Lower leg skin (tissue), 3 donors: ENCODE measurements around the gene ZNF766.

Experiments used
- POLR2A ChIP-seq, 2 donors: fragments of 450-650 bp; IDR thresholded peaks; one replicate each; pipeline ENCODE4 v1.6.1; 2016 to 2017; ENCODE audit warnings: antibody characterized with exemption in 2 of 2, mild to moderate bottlenecking in 1 of 2, moderate library complexity in 1 of 2
- TF ChIP-seq, protein P1 (sequence below), 3 donors: fragments of 450-650 bp; IDR thresholded peaks; one replicate each; pipeline ENCODE4 v1.5.1; 2016; ENCODE audit warnings: antibody characterized with exemption in 3 of 3, mild to moderate bottlenecking in 3 of 3, moderate library complexity in 2 of 3

DNA sequence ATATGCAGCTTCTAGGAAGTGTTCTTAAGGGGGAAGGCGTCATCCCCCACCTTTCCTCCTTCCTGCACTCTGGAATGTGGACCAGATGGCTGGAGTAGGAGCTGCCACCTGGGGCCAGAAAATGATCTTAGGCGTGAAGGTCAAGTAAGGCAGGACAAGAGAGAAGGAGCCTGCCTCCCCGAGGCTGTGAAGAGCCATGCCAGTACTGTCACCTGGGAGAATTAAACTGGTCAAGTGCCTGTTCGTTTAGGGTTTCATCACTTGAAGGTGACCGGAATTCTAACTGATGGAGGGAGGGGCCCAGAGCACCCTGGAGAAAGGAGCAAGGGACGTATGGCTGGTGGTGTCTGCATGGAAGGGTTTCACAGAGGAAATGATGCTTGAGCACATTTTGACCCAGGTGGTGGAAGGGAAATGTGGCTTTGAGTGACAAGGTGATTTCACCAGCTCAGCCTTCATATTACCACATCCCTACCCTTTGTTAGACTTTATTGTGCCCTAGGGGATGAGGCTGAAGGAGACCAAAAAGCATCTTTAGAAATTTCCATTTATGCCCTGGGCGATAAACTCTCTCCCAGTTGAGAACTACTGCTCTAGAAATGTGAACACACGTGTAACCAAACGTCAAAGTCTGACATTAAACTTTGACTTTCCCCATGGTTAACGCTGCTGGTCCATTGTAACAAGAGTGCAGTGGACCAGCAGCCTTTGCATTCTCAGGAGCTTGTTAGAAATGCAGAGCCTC lies 42.0 kb upstream of the ZNF766 start:
- TF ChIP-seq, protein P1, sequence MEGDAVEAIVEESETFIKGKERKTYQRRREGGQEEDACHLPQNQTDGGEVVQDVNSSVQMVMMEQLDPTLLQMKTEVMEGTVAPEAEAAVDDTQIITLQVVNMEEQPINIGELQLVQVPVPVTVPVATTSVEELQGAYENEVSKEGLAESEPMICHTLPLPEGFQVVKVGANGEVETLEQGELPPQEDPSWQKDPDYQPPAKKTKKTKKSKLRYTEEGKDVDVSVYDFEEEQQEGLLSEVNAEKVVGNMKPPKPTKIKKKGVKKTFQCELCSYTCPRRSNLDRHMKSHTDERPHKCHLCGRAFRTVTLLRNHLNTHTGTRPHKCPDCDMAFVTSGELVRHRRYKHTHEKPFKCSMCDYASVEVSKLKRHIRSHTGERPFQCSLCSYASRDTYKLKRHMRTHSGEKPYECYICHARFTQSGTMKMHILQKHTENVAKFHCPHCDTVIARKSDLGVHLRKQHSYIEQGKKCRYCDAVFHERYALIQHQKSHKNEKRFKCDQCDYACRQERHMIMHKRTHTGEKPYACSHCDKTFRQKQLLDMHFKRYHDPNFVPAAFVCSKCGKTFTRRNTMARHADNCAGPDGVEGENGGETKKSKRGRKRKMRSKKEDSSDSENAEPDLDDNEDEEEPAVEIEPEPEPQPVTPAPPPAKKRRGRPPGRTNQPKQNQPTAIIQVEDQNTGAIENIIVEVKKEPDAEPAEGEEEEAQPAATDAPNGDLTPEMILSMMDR (IDR thresholded peaks at IDR 0.05), result no peak
- TF ChIP-seq POLR2A (IDR thresholded peaks at IDR 0.05), result no peak
